Measurements from ENCODE around the gene ETV6.

Gene ETV6

DNA sequence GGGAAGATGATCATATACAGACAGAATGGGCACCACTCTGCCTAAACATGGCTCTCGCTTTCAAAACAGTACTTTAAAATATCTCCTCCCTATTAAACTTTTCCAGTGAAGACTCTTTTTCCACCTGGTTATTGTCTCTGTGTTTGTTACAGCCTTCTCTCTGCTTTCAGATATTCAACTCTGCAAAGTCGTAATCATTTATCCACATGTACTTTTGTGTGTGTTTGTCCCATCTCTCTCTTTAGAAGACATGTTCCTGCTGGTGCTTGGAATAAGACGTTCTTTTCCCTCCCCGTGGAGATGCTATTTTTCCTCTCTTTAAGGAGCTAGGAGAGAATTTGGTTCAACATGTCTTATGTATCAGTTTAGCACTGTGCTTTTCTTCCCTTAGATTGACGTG lies 45.1 kb downstream of the ETV6 start:
- no peak for DNase-seq (ENCODE audit: low read depth)

DNA sequence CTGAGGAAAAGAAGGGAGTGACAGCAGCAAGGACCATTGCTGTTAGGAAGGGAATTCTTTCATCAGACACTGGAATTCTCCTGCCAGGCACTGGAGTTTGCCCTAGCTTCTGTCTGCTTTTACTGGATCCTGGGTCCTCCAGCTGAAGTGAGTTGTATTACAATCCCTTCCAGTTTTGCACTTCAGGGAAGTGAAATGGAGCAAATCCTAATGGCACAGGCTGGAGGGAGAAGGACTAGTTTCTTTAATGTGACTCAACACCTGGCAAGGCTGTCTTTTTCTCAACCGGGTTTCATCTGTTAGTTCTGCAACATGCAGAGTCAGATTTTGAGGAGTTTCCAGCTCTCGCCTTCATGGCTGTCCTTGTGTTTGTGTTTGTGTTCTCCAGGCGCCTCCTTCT lies 45.8 kb downstream of the ETV6 start:
- no peak for DNase-seq (ENCODE audit: low read depth)

DNA sequence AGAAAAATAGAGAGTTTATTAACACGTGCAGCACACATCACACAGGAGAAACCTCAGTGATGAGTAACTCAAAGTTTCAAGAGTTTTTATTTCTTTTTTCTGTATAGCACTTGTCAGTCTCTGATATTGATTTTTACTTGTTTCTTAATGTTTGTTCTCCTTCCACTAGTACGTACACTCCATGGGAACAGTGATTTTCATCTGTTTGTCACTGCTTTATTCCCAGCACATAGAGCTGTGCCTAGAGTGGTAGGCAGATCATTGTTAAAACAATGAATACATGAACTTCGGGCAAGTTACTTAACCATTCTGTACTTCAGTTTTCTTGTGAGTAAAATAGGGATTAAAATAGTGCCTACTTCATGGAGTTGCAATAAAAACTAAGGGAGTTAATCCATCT lies 46.6 kb downstream of the ETV6 start:
- no peak for DNase-seq (ENCODE audit: low read depth)

GRCh38 chr12:11697131-11697530 lies 47.7 kb downstream of the ETV6 start:
- no peak for DNase-seq (ENCODE audit: low read depth)

DNA sequence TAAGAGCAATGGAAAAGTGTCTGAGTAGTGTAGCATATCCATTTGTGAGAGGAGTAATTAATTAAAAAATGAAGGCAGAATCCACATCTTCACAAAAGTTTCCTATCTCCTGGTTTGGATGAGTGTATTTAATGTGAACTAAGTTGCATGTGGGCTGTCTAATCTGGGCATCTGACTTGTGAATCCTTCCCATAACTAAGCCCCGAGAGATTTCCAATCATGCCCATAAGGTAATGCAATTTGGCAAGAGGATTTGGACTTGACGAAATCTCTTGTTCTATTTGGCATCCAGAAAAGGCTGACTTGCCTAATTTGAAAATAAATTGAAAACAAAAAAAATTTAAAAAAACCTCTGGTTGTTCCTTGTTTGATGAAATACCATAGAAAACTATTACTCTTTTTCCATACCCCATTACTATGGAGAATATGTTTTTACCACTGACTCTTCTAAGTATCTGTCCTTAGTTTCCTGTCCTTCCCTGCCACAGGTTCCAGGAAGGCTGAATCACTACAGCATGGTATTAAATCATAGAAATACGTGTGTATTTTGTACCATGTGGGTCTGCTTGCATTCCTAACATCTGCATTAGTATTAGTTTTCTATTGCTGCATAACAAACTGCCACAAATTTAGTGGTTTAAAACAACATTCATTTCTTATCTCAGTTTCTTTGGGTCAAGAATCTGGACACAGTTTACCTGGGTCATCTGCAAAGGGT lies 48.4 kb downstream of the ETV6 start:
- no peak for DNase-seq (ENCODE audit: low read depth)

GRCh38 chr12:11698729-11699128 lies 49.3 kb downstream of the ETV6 start:
- no peak for DNase-seq (ENCODE audit: low read depth)

DNA sequence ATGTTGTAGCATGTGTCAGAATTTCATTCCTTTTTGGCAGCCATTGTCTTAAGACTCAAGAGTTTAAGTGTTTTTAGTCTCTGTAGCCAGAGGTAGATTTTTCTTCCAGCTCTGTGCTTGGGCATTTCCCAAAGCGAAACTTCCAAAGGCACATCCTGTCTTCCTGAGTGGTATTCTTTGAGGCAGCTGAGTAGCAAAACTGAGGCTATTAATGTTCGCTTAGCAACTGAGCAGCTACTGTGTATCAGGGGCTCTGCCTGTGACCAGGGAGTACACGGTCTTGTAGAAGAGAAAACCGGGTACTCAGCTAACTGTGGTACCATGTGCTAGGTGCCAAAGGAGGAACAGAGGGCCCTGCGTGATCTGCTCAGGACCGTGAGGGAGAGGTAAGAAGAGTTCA lies 52.0 kb downstream of the ETV6 start:
- no peak for DNase-seq (ENCODE audit: low read depth)

- no peak for DNase-seq (ENCODE audit: low read depth)
Measured at GRCh38 chr12:11702959-11703358, 53.5 kb downstream of the ETV6 start.

- DNase-seq (ENCODE audit: low read depth), result no peak
Measured at GRCh38 chr12:11703378-11703777, 53.9 kb downstream of the ETV6 start.

DNA sequence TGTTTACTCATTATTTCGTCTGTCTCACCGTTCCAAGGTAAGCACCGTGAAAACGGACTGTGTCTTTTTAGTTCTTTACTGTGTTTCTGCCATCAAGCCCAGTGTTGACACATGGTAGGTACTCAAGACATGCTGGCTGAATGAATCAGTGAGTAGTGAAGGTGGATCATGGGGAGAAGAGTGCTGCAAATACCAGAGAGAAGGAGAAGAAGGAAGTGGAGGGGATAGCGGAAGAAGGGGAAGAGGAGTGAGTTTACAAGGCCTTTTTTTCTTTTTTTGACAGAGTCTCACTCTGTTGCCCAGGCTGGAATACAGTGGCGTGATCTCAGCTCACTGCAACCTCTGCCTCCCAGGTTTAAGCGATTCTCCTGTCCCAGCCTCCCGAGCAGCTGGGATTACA lies 54.6 kb downstream of the ETV6 start:
- no peak for DNase-seq (ENCODE audit: low read depth)

DNA sequence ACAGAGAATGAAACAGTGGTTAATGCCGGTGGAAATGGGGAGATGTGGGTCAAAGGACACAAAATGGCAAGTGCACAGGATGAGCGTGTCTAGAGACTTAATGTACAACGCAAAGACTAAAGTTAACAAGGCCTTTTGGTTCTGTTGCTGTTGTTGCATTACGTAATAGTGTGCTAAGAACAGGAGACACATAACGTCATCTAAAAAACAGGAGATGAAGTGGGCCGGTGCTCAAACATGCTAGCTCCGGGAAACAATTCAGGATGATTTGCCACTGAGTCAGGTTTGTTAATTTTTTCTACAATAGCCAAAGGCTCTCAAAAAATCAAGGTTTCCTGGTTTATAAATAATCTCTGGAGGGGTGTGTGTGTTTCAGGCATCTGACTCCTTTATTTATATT lies 55.5 kb downstream of the ETV6 start:
- DNase-seq (ENCODE audit: low read depth), result no peak

GRCh38 chr12:11706509-11707379 lies 57.3 kb downstream of the ETV6 start:
- DNase-seq (ENCODE audit: low read depth), result no peak

GRCh38 chr12:11707535-11707934 lies 58.1 kb downstream of the ETV6 start:
- DNase-seq (ENCODE audit: low read depth), result no peak

GRCh38 chr12:11709513-11709912 lies 60.0 kb downstream of the ETV6 start:
- DNase-seq (ENCODE audit: low read depth), result no peak

DNA sequence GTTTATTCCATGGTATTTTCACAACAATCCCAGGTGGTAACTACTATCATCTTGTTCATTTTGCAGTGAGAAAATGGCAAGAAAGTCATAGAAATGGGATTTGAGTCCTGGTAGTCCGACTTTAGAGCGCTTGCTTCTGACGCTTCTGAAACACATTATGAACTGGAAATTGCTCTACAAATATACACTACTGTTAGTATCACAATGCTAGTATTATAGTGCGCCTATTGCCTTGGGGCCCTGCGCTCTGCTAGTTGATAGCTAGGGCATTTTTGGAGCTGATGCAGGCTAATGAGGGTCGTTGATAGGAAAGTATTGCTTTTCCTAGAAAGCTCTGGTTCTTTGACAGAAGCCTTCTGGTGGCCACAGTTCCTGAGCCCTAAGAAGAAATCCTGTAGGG lies 61.0 kb downstream of the ETV6 start:
- DNase-seq (ENCODE audit: low read depth), result no peak

DNA sequence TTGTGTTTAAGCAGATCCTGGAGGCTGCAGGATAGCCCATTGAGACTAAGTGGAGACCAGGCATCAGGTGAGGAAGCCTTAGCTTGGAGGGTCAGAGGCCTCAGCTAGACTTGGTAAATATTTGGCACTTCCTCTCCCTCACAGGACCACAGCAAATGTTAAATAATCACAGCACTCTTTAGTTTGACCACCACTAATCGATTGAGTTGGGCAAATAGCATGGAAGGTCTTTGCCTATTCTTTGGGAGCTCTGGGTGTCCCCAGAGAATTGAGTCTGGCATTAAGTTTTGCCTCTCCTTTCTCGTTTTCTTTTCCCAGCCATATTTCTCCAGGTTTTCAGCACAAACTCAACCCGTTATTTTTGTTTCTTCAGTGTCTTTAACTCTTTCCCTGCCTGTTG lies 61.4 kb downstream of the ETV6 start:
- DNase-seq (ENCODE audit: low read depth), result no peak

DNA sequence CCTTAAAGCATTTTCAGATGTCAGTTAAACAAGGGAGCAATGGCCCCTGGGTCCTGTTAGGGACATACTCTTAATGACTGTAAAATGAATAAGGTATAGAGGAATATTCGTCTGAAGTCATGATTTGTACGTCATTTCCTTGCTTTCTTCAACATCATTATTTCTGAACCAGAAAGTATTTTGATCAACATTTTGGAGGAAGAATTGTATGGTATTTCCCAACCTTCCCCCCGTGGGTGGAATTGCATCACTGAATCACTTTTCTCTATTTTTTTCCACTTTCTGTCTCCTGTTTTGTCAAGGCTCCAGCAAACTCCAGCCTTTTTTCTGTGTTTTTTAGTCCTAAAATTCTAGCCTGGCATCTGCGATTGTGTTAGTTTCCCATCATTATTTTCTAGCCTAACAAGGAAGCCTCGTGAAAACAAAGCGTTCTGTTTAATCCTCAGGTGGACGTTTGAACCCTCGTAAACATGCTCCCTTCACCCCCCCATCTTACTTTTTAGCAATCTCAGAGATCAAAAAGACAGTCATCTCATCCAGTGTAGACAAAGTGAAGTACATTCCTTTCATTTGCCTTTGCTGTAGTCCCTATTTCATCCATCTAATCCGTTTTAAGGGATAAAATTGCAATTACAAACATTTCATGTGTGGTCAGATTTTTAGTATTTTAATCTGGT lies 62.3 kb downstream of the ETV6 start:
- DNase-seq (ENCODE audit: low read depth), result no peak

- DNase-seq (ENCODE audit: low read depth), result no peak
Measured at GRCh38 chr12:11712491-11712890, 63.0 kb downstream of the ETV6 start.

GRCh38 chr12:11713202-11713601 lies 63.7 kb downstream of the ETV6 start:
- DNase-seq (ENCODE audit: low read depth), result no peak

- no peak for DNase-seq (ENCODE audit: low read depth)
Measured at GRCh38 chr12:11714626-11715025, 65.2 kb downstream of the ETV6 start.

- no peak for DNase-seq (ENCODE audit: low read depth)
Measured at GRCh38 chr12:11715621-11716020, 66.1 kb downstream of the ETV6 start.

DNA sequence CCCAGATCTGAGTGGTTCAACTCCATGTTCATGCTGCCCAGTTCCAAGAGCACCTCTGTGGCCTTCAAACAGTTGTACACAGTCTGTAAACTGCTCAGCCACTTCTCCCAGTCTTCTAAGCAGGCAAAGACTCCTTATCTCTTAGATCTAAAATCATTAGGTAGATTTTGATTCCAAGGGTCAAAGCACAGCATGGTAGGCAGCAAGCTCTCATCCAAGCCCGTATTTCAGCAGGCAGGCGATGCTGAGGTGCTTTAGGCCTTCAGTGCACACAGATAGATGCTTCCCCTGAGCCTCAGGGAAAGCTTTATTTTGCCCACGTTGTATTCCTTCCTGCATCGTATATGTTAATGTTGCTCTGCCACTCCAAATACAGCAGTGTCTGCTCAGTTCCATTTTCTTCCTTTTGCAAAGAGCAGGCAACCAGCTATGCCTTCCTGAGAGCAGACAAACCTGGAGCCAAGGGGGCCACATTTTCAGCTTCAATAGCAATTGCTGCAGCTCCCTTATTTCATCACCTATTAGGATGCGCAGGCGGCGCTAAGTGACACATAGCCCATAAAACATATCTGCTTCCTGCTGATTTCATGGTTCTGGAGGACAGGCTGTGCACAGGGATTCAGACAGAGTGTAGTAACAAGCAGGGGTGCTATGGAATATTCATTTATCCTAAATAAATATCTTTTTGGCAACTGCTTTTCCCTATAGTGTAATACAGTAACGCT lies 67.5 kb downstream of the ETV6 start:
- no peak for DNase-seq (ENCODE audit: low read depth)
